Activated naive CD8-positive, alpha-beta T cell treated with anti-CD3 and anti-CD28 coated beads, Interleukin-2, amount 10 ng/mL, durations not matched to agents 7 days and 5 days (primary cell): ENCODE measurements around the gene RXRB. TPM values are rescaled to one million over a fixed set of nuclear protein-coding genes. Genes with fewer than 3 reads are reported as not detected.
A peak's percentile ranks its signal among the peaks of the same experiment; 100 is the strongest.

Source experiments
- ATAC-seq: fragments of 150-1000 bp; cut with Tn5 transposase; one replicate; pipeline ENCODE4 v1.10.0; 2021; ENCODE audit warnings: low read depth, moderate library complexity
- POLR2A ChIA-PET: fragments of 350-600 bp; sonication (Branson Sonifier 250); formaldehyde crosslinking; loops from one replicate; lab custom pipeline; 2021; ENCODE audit warnings: antibody characterized with exemption; lab: Charles Lee
- DNase-seq: peaks from one replicate; pipeline ENCODE4 v3.0.0; 2021
- H3K27ac Mint-ChIP-seq: one replicate; pipeline ENCODE4 v1.8.0; 2022; ENCODE audit warnings: mild to moderate bottlenecking, mixed read lengths
- H3K27me3 Mint-ChIP-seq: one replicate; pipeline ENCODE4 v1.8.0; 2022; ENCODE audit warnings: mild to moderate bottlenecking, moderate library complexity, mixed read lengths
- H3K36me3 Mint-ChIP-seq: one replicate; pipeline ENCODE4 v1.8.0; 2021; ENCODE audit warnings: mild to moderate bottlenecking, mixed read lengths
- H3K4me1 Mint-ChIP-seq: one replicate; pipeline ENCODE4 v1.8.0; 2021; ENCODE audit warnings: mixed read lengths
- H3K4me3 Mint-ChIP-seq: one replicate; pipeline ENCODE4 v1.8.0; 2022; ENCODE audit warnings: mild to moderate bottlenecking, moderate library complexity, mixed read lengths
- H3K9me3 Mint-ChIP-seq: one replicate; pipeline ENCODE4 v1.8.0; 2021; ENCODE audit warnings: mixed read lengths
- total RNA-seq, 2 experiments: library from RNA; stranded (reverse); gene quantifications; one replicate each; pipeline ENCODE4 v1.2.3, GENCODE V29; 2021

RXRB gene
- total RNA-seq, 2 experiments from 2014 or later, result 54.6 to 60.0 TPM

DNA sequence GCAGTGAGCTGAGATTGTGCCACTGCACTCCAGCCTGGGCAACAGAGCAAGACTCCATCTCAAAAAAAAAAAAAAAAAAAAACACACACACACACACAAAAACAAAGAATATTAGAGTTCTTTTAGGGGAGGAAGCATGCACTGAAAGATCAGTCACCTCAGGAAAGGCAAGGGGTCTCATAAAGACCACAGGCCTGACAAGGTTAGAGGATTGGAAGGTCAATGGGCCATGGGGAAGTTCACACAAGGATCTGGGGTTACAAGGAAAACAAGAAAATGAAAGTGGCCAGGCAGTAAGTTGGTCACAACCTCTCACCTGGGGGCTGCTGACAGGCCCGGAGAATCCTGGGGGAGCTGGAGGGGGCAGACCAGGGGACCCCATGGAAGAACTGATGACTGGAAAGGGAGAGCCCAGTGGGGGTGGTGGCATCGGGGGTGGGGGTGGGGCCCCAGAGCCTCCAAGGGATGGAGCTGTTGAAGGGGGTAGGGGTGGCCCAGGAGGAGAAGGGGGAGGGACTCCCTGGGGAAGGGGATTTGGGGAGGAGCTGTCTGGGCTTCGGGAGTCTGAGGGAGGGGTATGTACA, 1.5 kb downstream of the RXRB start:
- Mint-ChIP-seq H3K27me3 (no peaks in the 10 kb centered on the region), H3K4me1 (peaks cover 39% of the 10 kb centered on the region), H3K4me3 (peak overlapping the region; percentile 96), H3K36me3 (peaks cover 48% of the 10 kb centered on the region), H3K27ac (peak overlapping the region; percentile 88), H3K9me3 (no peaks in the 10 kb centered on the region)
- DNase-seq (no peak), ATAC-seq (no peak)
- POLR2A ChIA-PET, result interaction anchor here (0.7 to 1.5 kb wide), 4 partner anchors 9 to 232 kb away, joined by 3 to 6 read pairs (median 4); partner anchors contain the start of gene RGL2

- peaks cover 43% of the 10 kb centered on the region for H3K4me1 Mint-ChIP-seq
- H3K36me3 Mint-ChIP-seq, result peaks cover 48% of the 10 kb centered on the region
- H3K9me3 Mint-ChIP-seq, result no peaks in the 10 kb centered on the region
- POLR2A ChIA-PET, result interaction anchor here (0.7 to 1.5 kb wide), 4 partner anchors 10 to 114 kb away, joined by 3 to 6 read pairs (median 4); partner anchors contain the start of gene RING1
- H3K4me3 Mint-ChIP-seq, result peak overlapping the region; percentile 96
- ATAC-seq (no peak), DNase-seq (no peak)
- peaks cover 4% of the 10 kb centered on the region for H3K27me3 Mint-ChIP-seq
- H3K27ac Mint-ChIP-seq, result peak overlapping the region; percentile 62
Observed at GRCh38 chr6:33198159-33198852, 2.2 kb downstream of the RXRB start.

DNA sequence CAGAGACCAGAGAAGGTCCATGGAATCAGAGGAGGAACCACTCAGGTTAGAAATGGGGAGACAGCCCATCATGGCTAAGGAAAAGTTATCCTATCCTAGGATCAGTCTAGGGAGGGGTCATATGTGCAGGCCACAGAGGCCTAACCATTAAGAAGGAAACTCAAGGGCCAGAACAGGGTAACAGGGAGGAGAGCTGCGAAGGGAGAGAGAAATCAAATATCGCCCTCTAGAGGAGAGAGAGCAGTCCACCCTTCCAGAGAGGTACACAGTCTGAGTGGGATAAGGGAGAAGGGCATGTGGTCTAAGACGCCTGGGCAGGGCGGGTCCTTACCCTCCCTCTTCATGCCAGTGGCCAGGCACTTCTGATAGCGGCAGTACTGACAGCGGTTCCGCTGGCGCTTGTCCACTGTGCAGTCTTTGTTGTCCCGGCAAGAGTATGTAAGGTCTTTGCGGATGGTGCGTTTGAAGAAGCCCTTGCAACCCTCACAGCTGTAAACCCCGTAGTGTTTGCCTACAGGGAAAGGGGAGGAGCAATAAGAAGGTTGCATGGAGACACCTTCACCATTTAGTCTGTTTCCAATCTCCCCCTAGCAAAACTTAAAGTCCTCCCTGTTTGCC, 2.9 kb downstream of the RXRB start:
- Mint-ChIP-seq H3K36me3 (peaks cover 43% of the 10 kb centered on the region), H3K4me1 (peaks cover 43% of the 10 kb centered on the region), H3K9me3 (no peaks in the 10 kb centered on the region), H3K27me3 (peaks cover 8% of the 10 kb centered on the region), H3K27ac (peak overlapping the region; percentile 52), H3K4me3 (no peak overlapping the region)
- DNase-seq (no peak), ATAC-seq (peak; percentile 38)
- POLR2A ChIA-PET, result interaction anchor here (0.6 to 1.5 kb wide), 5 partner anchors 11 to 51 kb away, joined by 3 to 6 read pairs (median 3); partner anchors contain the start of gene RING1

- no peak for ATAC-seq
- H3K36me3 Mint-ChIP-seq, result peaks cover 30% of the 10 kb centered on the region
- POLR2A ChIA-PET, result interaction anchor here (0.8 kb wide), 1 partner anchor 12 kb away, joined by 4 read pairs; no protein-coding TSS in a partner anchor
- no peak overlapping the region for H3K4me3 Mint-ChIP-seq
- DNase-seq, result no peak
- H3K9me3 Mint-ChIP-seq, result no peaks in the 10 kb centered on the region
- peaks cover 34% of the 10 kb centered on the region for H3K4me1 Mint-ChIP-seq
- H3K27ac Mint-ChIP-seq, result no peak overlapping the region
- H3K27me3 Mint-ChIP-seq, result peaks cover 25% of the 10 kb centered on the region
Observed at GRCh38 chr6:33195304-33196165, 4.9 kb downstream of the RXRB start.

DNA sequence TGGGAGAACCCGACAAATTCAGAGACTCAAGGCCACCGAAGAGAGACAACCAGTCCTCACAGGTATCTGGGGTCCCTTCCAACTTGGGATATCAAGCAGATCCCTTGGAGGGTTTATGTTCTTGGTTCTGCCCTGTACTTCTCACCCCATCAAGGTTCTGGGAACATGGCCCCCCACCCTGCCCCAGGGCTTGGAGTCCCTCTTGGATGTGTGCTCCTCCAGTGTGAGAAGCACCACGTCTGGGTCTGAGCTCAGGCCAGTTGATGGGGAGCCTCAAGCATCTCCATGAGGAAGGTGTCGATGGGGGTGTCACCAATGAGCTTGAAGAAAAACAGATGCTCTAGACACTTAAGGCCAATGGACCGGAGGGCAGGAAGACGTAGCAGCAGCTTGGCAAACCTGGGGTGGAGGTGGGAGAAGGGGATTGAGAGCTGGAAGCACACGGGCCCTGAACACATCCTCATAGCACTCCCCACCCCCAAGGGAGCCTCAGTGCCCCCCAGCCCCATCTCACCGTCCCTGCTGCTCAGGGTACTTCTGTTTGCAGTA, 6.0 kb downstream of the RXRB start:
- ATAC-seq, result no peak
- Mint-ChIP-seq H3K4me3 (no peak overlapping the region), H3K9me3 (no peaks in the 10 kb centered on the region)

DNA sequence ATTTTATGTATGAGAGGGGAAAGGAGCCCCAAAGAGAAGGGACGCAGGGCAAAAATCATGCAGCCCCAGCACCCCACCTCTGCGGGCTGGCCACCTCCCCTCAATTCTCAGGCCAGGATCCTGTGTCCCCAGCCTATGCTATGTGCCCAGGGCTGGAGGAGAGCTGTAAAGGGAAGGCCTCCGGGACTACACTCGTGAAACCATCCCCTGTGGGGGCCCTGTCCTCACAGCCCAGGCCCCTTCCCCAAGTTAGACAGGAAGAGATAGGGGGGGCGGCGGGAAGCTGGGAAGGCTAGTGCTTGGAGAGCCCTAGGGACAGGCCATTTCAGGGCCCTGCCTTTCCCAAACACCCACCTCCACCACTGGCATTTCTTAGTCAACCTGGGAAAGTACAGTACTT, 6.8 kb downstream of the RXRB start:
- Mint-ChIP-seq H3K9me3 (no peaks in the 10 kb centered on the region), H3K27ac (no peak overlapping the region), H3K27me3 (peaks cover 31% of the 10 kb centered on the region), H3K4me1 (peaks cover 24% of the 10 kb centered on the region), H3K36me3 (peaks cover 30% of the 10 kb centered on the region), H3K4me3 (peak overlapping the region; percentile 26)
- DNase-seq (no peak), ATAC-seq (no peak)
- POLR2A ChIA-PET, result no interaction called here

More for the DNA sequence above, 6.0 kb downstream of the RXRB start:
- Mint-ChIP-seq H3K36me3 (peaks cover 30% of the 10 kb centered on the region), H3K27me3 (peaks cover 31% of the 10 kb centered on the region), H3K4me1 (peaks cover 31% of the 10 kb centered on the region), H3K27ac (no peak overlapping the region)
- POLR2A ChIA-PET, result interaction anchor here (0.5 kb wide), 1 partner anchor 1313 kb away, joined by 4 read pairs; no protein-coding TSS in a partner anchor
- no peak for DNase-seq

DNA sequence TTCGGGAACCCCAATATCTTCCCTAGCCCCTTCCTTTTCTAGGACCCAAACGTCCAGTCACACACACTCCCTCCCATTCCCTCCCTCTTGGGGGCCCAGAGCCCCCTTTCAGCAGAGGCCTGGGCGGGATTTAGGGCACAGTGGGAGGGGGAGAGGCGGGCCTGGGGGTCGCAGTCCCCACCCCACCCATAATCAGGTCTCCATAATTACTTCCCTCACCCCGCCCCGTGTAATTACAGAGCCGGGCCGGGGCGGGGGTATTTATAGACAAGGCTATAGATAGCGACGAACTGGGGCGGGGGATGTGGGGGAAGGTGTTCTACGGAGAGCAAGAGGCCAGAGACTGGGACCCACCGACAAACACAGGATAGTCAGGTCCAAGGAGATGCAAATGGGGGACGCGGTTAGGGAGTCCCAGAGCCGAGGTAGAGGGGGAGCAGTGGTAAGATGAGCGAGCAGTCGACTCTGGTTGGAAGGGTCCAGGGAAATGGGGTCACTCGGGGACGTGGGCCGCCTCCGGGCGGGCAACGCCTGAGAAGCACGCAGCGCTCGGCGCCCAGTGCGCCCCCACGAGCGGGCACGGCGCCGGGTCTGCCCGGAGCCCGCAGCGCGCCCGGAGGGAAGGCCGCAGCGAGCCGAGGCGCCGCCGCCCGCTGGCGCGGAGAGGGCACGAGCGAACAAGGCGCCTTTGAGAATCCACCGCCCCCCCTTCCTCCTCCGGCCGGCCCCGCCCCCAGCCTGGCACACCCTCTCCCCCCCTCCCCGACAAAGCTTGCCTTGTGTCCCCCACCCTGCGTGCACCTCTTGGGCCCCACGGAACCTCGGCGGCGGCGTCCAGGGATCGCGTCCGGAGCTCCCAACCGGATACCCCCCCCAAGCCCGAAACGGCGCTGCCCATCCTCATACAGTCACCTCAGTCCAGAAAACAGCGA, 7.5 kb downstream of the RXRB start:
- POLR2A ChIA-PET, result no interaction called here
- ATAC-seq, result no peak
- Mint-ChIP-seq H3K4me1 (peaks cover 18% of the 10 kb centered on the region), H3K36me3 (peaks cover 30% of the 10 kb centered on the region), H3K27ac (no peak overlapping the region), H3K9me3 (no peaks in the 10 kb centered on the region), H3K4me3 (peak overlapping the region; percentile 49), H3K27me3 (peaks cover 33% of the 10 kb centered on the region)
- peak; percentile 38 for DNase-seq

GRCh38 chr6:33192105-33192646, 8.3 kb downstream of the RXRB start, which contains the start of gene COL11A2:
TSS of gene COL11A2 (minus strand) at chr6:33192467. CDS start at chr6:33192240, 227 bp downstream.
- ATAC-seq (peak; percentile 17), DNase-seq (no peak)
- H3K9me3 Mint-ChIP-seq, result no peaks in the 10 kb centered on the region
- H3K27me3 Mint-ChIP-seq, result peaks cover 37% of the 10 kb centered on the region
- H3K4me3 Mint-ChIP-seq, result peak within 1 kb of the TSS; percentile 49
- POLR2A ChIA-PET, result no interaction called here
- no peak within 1 kb of the TSS for H3K27ac Mint-ChIP-seq
- H3K4me1 Mint-ChIP-seq, result peaks cover 11% of the 10 kb centered on the region
- peaks cover 31% of the 10 kb centered on the region for H3K36me3 Mint-ChIP-seq

DNA sequence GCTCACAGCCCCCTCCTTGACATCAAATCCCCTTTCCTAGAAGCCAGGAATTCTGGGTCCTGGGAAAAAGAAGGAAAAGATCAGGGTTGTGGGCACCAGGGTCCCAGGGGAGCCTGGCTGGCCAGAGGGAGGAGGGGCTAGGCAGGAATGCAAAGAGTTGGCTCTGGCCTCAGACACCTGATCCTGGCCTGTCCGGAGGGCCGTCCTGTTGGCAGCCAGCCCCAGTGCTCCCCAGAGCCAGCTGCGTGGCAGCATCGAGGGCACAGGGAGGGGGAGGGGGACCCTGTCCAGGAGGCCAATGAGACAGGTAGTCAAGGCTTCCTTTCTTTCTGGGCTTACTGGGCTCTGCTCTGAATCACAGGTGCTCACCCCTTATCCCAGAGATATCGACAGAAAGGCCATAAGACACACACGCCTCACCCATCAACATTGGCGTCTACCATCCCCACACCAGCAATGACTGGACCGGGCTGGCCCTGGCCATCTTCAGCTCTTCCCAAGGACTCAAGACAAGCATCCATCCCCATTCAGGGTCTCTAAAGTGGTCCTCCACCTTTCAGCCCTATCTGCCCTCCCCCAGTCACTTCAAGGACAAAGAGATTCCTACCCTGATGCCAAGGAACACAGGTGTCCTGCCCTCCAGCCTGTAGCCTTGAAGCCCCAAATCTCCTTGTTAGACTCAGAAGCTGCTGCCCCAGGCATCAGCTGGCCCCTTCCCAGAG, 8.9 kb downstream of the RXRB start:
- Mint-ChIP-seq H3K36me3 (peaks cover 30% of the 10 kb centered on the region), H3K4me3 (no peak overlapping the region), H3K9me3 (no peaks in the 10 kb centered on the region), H3K4me1 (peaks cover 9% of the 10 kb centered on the region), H3K27me3 (peaks cover 39% of the 10 kb centered on the region), H3K27ac (no peak overlapping the region)
- no peak for DNase-seq
- ATAC-seq, result no peak
- POLR2A ChIA-PET, result no interaction called here

- H3K27me3 Mint-ChIP-seq, result peaks cover 44% of the 10 kb centered on the region
- no peak overlapping the region for H3K4me3 Mint-ChIP-seq
- DNase-seq (no peak), ATAC-seq (no peak)
- no peaks in the 10 kb centered on the region for H3K9me3 Mint-ChIP-seq
- H3K27ac Mint-ChIP-seq, result no peak overlapping the region
- H3K36me3 Mint-ChIP-seq, result peaks cover 21% of the 10 kb centered on the region
- peaks cover 7% of the 10 kb centered on the region for H3K4me1 Mint-ChIP-seq
- POLR2A ChIA-PET, result interaction anchor here (0.6 kb wide), 1 partner anchor 12 kb away, joined by 3 read pairs; no protein-coding TSS in a partner anchor
Observed at GRCh38 chr6:33190504-33191107, 9.9 kb downstream of the RXRB start.
